ENCODE data around the gene KCNJ3.

KCNJ3 gene

DNA sequence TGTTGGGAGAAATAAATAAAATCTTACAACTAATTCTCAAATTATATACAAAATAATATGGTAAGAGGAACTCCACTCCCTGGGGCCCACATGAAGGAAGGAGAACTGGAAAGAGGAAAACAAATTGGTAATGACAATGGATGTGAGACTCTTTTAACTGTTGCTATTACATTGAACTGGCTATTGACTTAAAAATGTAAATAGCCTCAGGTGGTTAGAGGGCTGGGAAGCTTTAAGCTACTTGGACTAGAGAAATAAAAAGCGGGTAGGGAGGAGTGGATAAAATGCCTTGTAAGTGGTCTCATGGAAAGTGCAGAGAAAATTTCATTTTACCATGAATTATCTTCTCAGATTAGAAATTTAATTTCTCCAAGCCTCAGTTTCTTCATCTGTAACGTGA lies 64.1 kb downstream of the KCNJ3 start:
- in situ Hi-C loops (cut with HindIII; ENCODE audit: low sequenced_read_pairs): no loop called here
- no peak overlapping the region for H3K4me3 ChIP-seq (ENCODE audit: low read depth, low read length)
- no peak for DNase-seq (ENCODE audit: low read depth, low spot score)
- TF ChIP-seq, protein P1, sequence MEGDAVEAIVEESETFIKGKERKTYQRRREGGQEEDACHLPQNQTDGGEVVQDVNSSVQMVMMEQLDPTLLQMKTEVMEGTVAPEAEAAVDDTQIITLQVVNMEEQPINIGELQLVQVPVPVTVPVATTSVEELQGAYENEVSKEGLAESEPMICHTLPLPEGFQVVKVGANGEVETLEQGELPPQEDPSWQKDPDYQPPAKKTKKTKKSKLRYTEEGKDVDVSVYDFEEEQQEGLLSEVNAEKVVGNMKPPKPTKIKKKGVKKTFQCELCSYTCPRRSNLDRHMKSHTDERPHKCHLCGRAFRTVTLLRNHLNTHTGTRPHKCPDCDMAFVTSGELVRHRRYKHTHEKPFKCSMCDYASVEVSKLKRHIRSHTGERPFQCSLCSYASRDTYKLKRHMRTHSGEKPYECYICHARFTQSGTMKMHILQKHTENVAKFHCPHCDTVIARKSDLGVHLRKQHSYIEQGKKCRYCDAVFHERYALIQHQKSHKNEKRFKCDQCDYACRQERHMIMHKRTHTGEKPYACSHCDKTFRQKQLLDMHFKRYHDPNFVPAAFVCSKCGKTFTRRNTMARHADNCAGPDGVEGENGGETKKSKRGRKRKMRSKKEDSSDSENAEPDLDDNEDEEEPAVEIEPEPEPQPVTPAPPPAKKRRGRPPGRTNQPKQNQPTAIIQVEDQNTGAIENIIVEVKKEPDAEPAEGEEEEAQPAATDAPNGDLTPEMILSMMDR (IDR thresholded peaks at IDR 0.05; ENCODE audit: low read depth, low read length): no peak

DNA sequence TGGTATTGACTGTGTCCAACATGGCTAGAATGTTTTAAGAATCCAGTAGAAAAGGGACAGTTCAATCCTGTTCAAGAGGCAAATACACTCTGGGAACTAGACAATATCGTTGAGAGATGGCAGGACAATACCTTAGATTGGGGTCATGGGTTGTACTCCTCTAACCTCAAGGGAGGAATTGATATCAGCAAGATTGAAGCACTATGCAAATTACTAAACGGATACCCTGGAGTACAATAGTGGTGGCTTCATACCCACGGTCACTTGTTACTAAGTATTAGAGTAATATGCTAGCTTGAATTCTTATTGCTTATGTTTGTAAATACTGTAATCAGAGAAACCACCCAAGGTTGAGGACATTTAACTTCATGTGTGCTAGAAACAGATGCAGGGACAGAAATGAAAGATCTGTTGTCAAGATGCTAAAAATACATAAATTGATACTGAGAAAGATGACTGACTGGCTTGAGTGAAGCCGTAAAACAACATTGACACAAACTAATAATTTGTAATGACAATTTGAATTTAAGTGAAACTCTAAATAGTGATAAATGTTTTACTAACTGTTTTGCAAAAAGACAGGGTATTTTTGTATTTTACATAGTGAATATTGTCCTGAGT lies 73.3 kb downstream of the KCNJ3 start:
- DNase-seq (ENCODE audit: low read depth, low spot score): no peak
- in situ Hi-C loops (cut with HindIII; ENCODE audit: low sequenced_read_pairs): no loop called here
- TF ChIP-seq, protein P1 (IDR thresholded peaks at IDR 0.05; ENCODE audit: low read depth, low read length): no peak
- no peak overlapping the region for H3K4me3 ChIP-seq (ENCODE audit: low read depth, low read length)

DNA sequence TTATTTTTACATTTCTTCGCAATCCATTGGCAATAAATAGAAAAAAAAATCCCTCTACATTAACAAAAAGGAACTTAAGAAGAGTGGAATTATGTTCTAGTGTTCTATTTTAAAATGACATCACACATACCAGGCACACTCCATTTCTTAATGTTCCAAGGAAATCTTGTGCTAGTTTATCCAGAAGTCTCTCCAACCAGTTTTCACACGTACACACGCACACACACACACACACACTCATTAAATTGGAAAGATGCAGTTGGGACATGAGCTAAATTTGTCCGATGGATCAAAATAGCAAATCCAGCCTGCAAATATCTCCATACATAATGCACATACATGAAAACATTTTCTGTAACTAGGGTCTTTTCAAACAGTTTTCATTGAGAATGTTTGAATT lies 78.3 kb downstream of the KCNJ3 start:
- no peak for DNase-seq (ENCODE audit: low read depth, low spot score)
- in situ Hi-C loops (cut with HindIII; ENCODE audit: low sequenced_read_pairs): no loop called here
- TF ChIP-seq, protein P1 (IDR thresholded peaks at IDR 0.05; ENCODE audit: low read depth, low read length): no peak
- H3K4me3 ChIP-seq (ENCODE audit: low read depth, low read length): no peak overlapping the region

DNA sequence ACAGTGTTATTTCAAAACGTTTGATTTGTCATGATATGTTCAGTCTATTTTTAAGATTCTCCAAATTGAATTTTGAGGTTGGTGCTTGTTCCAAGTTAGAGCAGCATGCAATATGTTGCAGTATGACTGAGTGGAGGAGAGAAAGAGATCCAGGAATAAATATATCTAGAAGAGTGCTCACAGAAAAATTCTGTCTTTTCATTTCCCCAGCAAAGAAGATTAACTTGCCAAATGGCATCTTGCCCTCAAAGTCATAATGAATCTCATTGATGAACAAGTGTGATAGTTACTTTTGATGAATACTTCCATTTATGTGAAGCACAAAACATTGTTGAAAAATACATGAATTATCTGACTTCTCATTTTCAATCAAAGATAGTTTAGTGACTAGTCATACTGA lies 95.9 kb downstream of the KCNJ3 start:
- TF ChIP-seq, protein P1 (IDR thresholded peaks at IDR 0.05; ENCODE audit: low read depth, low read length): no peak
- in situ Hi-C loops (cut with HindIII; ENCODE audit: low sequenced_read_pairs): no loop called here
- no peak for DNase-seq (ENCODE audit: low read depth, low spot score)
- no peak overlapping the region for H3K4me3 ChIP-seq (ENCODE audit: low read depth, low read length)

DNA sequence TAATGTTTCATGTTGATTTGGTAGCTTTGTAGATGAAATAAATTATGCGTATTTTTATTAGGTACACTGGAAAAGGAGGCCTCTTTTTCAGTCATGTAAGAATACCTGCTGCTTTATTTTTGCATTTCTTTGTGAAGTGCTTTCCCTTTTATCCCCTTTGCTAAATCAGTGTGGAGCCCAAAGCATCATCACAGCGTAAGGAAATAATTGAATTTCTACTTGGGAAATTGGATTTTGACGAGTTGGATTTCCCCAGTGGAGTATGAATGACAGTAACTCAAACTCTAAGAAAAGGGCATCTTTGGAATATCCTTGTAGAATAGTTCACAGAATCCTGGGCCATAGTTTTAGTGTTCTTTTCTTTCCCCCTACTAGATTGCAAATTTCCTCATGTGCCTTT lies 97.2 kb downstream of the KCNJ3 start:
- DNase-seq (ENCODE audit: low read depth, low spot score): no peak
- in situ Hi-C loops (cut with HindIII; ENCODE audit: low sequenced_read_pairs): no loop called here
- no peak overlapping the region for H3K4me3 ChIP-seq (ENCODE audit: low read depth, low read length)
- TF ChIP-seq, protein P1 (IDR thresholded peaks at IDR 0.05; ENCODE audit: low read depth, low read length): no peak

DNA sequence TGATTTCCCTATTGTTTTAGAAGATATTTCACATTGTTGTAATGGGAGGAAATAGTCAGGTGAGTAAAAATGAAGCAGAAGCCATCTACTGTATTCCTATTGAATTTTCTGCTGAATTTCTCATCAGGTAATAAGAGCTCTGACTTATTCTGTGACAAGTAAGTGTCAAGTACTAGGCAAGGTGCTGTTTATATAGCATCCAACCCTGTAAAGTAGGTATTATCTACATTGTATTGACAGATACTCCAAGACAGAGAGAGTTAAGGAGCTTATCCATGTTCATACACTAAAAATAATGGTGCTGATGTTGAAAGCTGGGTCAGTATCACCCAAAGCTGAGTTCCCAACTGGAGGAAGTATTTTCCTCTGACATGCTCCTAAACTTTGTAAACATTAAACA lies 106.0 kb downstream of the KCNJ3 start:
- no peak overlapping the region for H3K4me3 ChIP-seq (ENCODE audit: low read depth, low read length)
- in situ Hi-C loops (cut with HindIII; ENCODE audit: low sequenced_read_pairs): no loop called here
- DNase-seq (ENCODE audit: low read depth, low spot score): no peak
- TF ChIP-seq, protein P1 (IDR thresholded peaks at IDR 0.05; ENCODE audit: low read depth, low read length): no peak

DNA sequence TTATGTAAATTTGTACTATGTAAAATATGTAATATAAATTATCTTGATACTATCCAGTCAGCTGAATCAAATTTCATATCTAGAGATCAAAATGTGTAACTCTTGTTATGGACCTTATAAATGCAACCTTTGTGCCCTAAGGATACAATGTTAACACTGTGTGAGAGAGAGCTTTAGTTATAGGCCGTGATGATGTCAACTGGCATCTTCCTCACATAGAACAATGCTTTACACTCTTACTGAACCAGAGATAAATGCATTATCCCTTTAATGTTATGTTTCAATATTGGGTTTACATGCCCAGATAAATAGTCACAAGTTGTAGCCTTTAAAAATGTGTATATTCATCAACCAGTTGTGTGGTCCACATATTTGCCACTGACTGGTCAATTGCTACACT lies 115.1 kb downstream of the KCNJ3 start:
- H3K4me3 ChIP-seq (ENCODE audit: low read depth, low read length): no peak overlapping the region
- in situ Hi-C loops (cut with HindIII; ENCODE audit: low sequenced_read_pairs): no loop called here
- DNase-seq (ENCODE audit: low read depth, low spot score): no peak
- TF ChIP-seq, protein P1 (IDR thresholded peaks at IDR 0.05; ENCODE audit: low read depth, low read length): no peak

Measured in astrocyte of the spinal cord (primary cell).